ENCODE results near the gene NCF4. TPM values are rescaled to one million over a fixed set of nuclear protein-coding genes. Genes with fewer than 3 reads are reported as not detected.

The NCF4 gene
- total RNA-seq, 2 donors from 2014 or later: not detected

- H3K4me3 Mint-ChIP-seq: no peak overlapping the region
- H3K4me3 ChIP-seq (ENCODE audit: low read length): no peak overlapping the region
- no peak overlapping the region for H3K9ac ChIP-seq (ENCODE audit: extremely low read depth, low read length, poor library complexity, severe bottlenecking)
- TF ChIP-seq CTCF (conservative IDR thresholded peaks at IDR 0.05): peak; percentile 37
- H3K9me3 ChIP-seq (ENCODE audit: control insufficient read depth, low read length): no peaks in the 10 kb centered on the region
- no peaks in the 10 kb centered on the region for H3K9me3 Mint-ChIP-seq
- H3K36me3 ChIP-seq (ENCODE audit: control insufficient read depth, insufficient read depth, low read length): no peaks in the 10 kb centered on the region
- H3K4me1 ChIP-seq (ENCODE audit: control insufficient read depth, insufficient read depth, low read length): no peaks in the 10 kb centered on the region
- WGBS, 2 experiments (ENCODE audit: insufficient coverage in 1 of 2, insufficient read length in 1 of 2): 71 to 80% methylated on average over 8 to 10 of the region's 10 CpGs
- peaks cover 6% of the 10 kb centered on the region for H3K27me3 Mint-ChIP-seq (ENCODE audit: insufficient read depth)
- H3K4me1 Mint-ChIP-seq: no peaks in the 10 kb centered on the region
- no peak overlapping the region for H3K27ac ChIP-seq (ENCODE audit: low read depth, low read length)
- DNase-seq: peak; percentile 80
- no peaks in the 10 kb centered on the region for H3K36me3 Mint-ChIP-seq (ENCODE audit: low read depth)
- no peaks in the 10 kb centered on the region for H3K27me3 ChIP-seq (ENCODE audit: control insufficient read depth, insufficient read depth, low read length, poor library complexity, severe bottlenecking)
- no peak overlapping the region for H3K27ac Mint-ChIP-seq
These were observed 61.4 kb downstream of the NCF4 start for GRCh38 chr22:36922105-36922608.

- Mint-ChIP-seq H3K27ac (no peak overlapping the region), H3K27me3 (ENCODE audit: insufficient read depth) (peaks cover 9% of the 10 kb centered on the region), H3K4me3 (no peak overlapping the region), H3K4me1 (no peaks in the 10 kb centered on the region), H3K36me3 (ENCODE audit: low read depth) (no peaks in the 10 kb centered on the region), H3K9me3 (no peaks in the 10 kb centered on the region)
- Histone ChIP-seq H3K4me1 (ENCODE audit: control insufficient read depth, insufficient read depth, low read length) (no peaks in the 10 kb centered on the region), H3K27ac (ENCODE audit: low read depth, low read length) (no peak overlapping the region), H3K4me3 (ENCODE audit: low read length) (no peak overlapping the region), H3K36me3 (ENCODE audit: control insufficient read depth, insufficient read depth, low read length) (no peaks in the 10 kb centered on the region), H3K9ac (ENCODE audit: extremely low read depth, low read length, poor library complexity, severe bottlenecking) (no peak overlapping the region), H3K27me3 (ENCODE audit: control insufficient read depth, insufficient read depth, low read length, poor library complexity, severe bottlenecking) (no peaks in the 10 kb centered on the region), H3K9me3 (ENCODE audit: control insufficient read depth, low read length) (no peaks in the 10 kb centered on the region)
- WGBS, 2 experiments (ENCODE audit: insufficient coverage in 1 of 2, insufficient read length in 1 of 2): 81 to 92% methylated on average over 2 to 7 of the region's 7 CpGs
- DNase-seq: peak; percentile 30
- TF ChIP-seq CTCF (conservative IDR thresholded peaks at IDR 0.05): no peak
These were observed 61.9 kb downstream of the NCF4 start for GRCh38 chr22:36922711-36923110.

- no peaks in the 10 kb centered on the region for H3K36me3 Mint-ChIP-seq (ENCODE audit: low read depth)
- TF ChIP-seq CTCF (conservative IDR thresholded peaks at IDR 0.05): no peak
- Histone ChIP-seq H3K27me3 (ENCODE audit: control insufficient read depth, insufficient read depth, low read length, poor library complexity, severe bottlenecking) (no peaks in the 10 kb centered on the region), H3K4me3 (ENCODE audit: low read length) (no peak overlapping the region), H3K4me1 (ENCODE audit: control insufficient read depth, insufficient read depth, low read length) (no peaks in the 10 kb centered on the region), H3K36me3 (ENCODE audit: control insufficient read depth, insufficient read depth, low read length) (no peaks in the 10 kb centered on the region), H3K9ac (ENCODE audit: extremely low read depth, low read length, poor library complexity, severe bottlenecking) (no peak overlapping the region), H3K27ac (ENCODE audit: low read depth, low read length) (no peak overlapping the region), H3K9me3 (ENCODE audit: control insufficient read depth, low read length) (no peaks in the 10 kb centered on the region)
- H3K4me3 Mint-ChIP-seq: no peak overlapping the region
- no peaks in the 10 kb centered on the region for H3K4me1 Mint-ChIP-seq
- 91 to 96% methylated on average over 12 to 21 of the region's 21 CpGs for WGBS, 2 experiments (ENCODE audit: insufficient coverage in 1 of 2, insufficient read length in 1 of 2)
- no peaks in the 10 kb centered on the region for H3K9me3 Mint-ChIP-seq
- H3K27me3 Mint-ChIP-seq (ENCODE audit: insufficient read depth): peaks cover 10% of the 10 kb centered on the region
- DNase-seq: peak; percentile 41
- no peak overlapping the region for H3K27ac Mint-ChIP-seq
These were observed 62.5 kb downstream of the NCF4 start for GRCh38 chr22:36923131-36923788.

Data from endodermal cell (in vitro differentiated cells).